HG02852 (cell line): ENCODE measurements around the gene GALNT17.
"Not testable (repeated sequence)": the region's sequence is repeated elsewhere in the genome, so short reads cannot be mapped to it uniquely, and the experiment has no call there.

ENCODE experiments used
- ATAC-seq: cut with Tn5 transposase; IDR thresholded peaks from one replicate; pipeline ENCODE4 v1.9.1; 2021; ENCODE audit warnings: mild to moderate bottlenecking, moderate library complexity; ENCODE audit not compliant: unreplicated experiment

GALNT17 gene

GRCh38 chr7:71229699-71230098 lies 97.8 kb downstream of the GALNT17 start:
- no peak for ATAC-seq

- ATAC-seq, result no peak
Measured at GRCh38 chr7:71235253-71235652, 103.3 kb downstream of the GALNT17 start.

- ATAC-seq, result no peak
Measured at GRCh38 chr7:71236230-71237105, 104.5 kb downstream of the GALNT17 start.

DNA sequence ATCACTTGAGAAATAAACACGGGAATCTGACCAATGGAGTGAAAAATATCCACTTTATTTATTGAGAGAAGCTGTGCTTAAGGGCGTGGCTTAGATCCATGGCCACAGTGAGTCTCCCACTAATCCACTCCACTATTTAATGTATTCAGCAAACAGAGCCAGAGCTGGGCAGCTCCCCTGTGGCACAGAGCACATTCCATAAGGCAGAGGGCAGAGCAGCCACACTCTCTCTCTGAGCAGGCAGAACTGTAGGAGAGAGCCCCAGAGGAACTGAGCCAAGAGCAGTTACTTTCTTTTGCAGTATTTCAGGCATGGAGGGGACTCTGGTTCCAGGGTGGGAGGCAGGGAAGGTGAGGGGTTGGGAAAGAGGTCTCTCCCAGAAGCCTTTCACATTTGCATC lies 106.0 kb downstream of the GALNT17 start:
- no peak for ATAC-seq

- ATAC-seq, result no peak
Measured at GRCh38 chr7:71238581-71239295, 106.8 kb downstream of the GALNT17 start.

GRCh38 chr7:71239586-71240268 lies 107.8 kb downstream of the GALNT17 start:
- no peak for ATAC-seq

- ATAC-seq, result no peak
Measured at GRCh38 chr7:71243736-71244410, 111.9 kb downstream of the GALNT17 start.

- no peak for ATAC-seq
Measured at GRCh38 chr7:71245038-71245437, 113.1 kb downstream of the GALNT17 start.

DNA sequence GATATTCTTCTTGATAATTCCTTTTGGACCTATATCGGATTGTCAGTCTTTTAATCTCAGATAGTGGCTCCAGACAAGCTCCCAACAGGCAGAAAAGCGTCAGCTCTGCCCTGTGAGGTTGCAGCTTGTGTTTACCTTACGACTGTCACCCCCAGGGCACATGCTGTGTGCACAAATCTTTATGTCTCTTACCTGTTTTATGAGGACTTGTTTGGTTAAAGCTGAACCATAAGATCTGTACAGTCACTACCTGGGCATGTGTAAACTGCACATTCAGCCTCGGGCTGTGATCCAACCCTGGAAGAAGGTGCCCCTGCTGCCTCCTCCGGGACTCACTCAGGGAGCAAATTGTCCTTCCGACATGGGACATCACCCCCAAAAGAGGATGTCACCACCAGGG lies 119.8 kb downstream of the GALNT17 start:
- no peak for ATAC-seq

DNA sequence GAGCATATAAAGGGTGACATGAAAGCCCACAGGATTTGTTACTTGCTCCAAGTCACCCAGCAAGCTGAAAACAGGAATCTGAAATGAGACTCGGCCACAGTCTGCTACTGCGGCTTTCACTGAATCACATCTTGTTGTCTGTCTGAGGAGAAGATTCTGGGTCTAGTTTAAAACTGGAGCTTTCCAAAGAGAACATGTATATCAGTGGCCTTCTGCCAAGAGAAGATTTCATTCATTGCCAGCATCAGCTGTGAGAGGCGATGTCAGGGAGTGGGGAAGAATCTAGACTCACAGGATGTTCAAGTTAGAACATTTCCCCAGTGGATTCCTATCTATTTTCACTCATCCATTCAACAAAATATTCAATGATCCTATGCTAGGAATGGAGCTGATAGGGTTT lies 122.8 kb downstream of the GALNT17 start:
- ATAC-seq, result no peak

GRCh38 chr7:71255537-71256178 lies 123.7 kb downstream of the GALNT17 start:
- no peak for ATAC-seq

DNA sequence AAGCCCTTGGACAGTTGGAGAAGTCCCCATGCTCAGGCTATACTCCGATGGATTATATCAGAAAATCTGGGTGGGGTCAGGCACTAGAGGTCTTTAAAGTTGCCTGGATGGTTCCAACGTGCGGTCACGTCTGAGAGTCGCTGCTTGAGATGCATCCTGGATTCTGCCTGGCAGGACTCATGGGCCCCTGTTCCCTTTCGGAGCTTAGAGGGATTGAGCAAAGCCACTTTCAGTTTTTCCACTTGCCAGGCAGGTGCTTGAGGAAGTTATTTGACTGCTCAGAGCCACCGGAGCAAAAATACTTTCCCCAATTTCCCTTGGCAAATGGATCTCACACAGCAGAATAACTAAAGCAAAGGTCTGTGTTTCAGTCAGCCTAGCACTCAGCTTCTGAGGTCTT lies 129.1 kb downstream of the GALNT17 start:
- ATAC-seq, result no peak

- ATAC-seq, result not testable (repeated sequence)
Measured at GRCh38 chr7:71262834-71263233, 130.9 kb downstream of the GALNT17 start.

DNA sequence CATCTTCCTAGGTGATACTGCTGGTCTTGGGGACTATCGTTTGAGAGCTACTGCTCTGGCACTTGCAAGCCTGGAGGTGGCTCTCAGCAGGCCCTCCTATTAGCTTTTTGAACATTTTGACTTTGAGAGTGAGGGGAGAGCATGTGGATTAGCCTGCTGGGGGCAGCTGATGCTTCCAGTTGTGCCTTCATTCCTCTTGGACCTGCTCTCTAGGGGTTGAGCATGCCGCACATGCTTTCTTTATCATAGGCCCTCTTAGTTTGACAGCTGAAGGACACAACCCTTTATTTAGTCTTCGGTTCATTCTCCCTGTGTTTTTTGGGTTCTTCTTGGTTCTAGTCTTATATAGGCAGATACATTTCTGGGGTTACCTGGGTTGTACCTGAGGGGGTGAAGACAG lies 132.1 kb downstream of the GALNT17 start:
- ATAC-seq, result no peak

GRCh38 chr7:71266912-71267311 lies 135.0 kb downstream of the GALNT17 start:
- ATAC-seq, result no peak

GRCh38 chr7:71267734-71268469 lies 136.0 kb downstream of the GALNT17 start:
- no peak for ATAC-seq

DNA sequence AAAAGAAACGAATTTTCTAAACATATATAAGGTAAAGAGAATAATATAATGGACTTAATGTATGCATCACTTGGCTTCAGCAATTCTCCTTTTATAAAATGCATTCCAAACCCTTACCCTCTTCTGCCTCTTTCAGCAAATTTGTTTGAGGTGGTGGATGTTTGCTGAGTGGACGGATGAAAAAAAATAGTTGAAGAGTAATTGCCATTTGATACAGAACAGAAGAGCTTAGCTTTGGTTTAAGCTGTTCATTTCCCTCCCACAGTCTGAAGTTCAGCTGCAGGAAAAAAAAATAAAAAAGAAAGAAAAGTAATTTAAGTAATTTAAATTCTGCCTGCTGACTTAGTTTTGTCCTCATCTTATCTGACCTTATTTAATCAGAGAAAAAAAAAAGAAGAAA lies 138.6 kb downstream of the GALNT17 start:
- no peak for ATAC-seq

GRCh38 chr7:71271203-71271602 lies 139.3 kb downstream of the GALNT17 start:
- ATAC-seq, result no peak

DNA sequence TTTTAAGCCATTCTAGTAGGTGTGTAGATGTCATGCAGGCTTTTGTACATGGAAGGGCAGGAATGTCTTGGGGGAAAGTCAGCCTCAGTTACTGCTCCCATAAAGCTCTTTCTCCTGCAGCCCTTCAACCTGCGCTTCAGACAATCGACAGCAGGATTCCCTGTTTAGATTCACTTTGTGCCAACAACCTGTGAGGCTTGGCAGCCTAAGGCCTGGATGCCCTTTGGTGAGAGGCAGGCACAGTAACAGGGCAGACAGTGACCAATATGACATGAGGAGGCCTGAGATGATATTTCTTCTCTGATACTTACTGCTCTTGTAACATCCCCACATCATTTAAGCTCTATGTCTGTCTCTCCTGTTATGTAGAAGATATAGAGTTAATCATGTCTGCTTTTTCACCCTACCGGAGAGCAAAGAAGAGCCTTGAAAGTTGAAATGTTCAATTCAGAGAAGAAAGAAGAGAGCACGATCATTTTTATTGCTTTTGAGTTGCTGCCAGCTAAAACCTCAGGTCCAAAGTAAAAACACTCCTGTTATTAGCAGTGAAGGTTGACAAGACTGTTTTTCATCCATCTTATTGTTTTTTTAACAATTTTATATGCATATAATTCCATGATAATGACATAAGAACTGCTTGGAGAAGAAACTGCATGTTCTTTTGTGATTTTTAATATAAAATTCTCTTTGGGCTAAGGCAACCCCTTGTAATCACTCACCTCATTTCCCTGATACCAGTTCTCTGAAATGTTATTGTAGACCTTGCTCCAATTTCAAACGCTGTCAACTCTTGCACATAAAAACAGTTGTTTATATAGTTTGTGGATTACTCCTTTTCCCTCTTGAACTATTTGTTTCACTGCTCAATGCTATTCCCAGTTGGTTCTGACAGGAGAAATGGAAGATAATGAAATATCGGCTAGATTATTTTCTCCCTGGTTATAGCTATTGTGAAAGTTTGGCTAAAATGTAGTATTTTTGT lies 140.9 kb downstream of the GALNT17 start:
- ATAC-seq, result no peak
